Duodenal mucosa (tissue), 2 donors: ENCODE data around the gene NEDD9.

Experiments
- H3K27ac ChIP-seq: one replicate; pipeline ENCODE4 v1.7.0; 2013; ENCODE audit warnings: low read depth, low read length
- H3K27me3 ChIP-seq, 2 donors: one replicate each; pipeline ENCODE4 v1.7.0; 2013; ENCODE audit warnings: low read length in 2 of 2, control low read depth in 1 of 2; ENCODE audit not compliant: insufficient read depth in 2 of 2, control insufficient read depth in 1 of 2
- H3K36me3 ChIP-seq, 2 donors: one replicate each; pipeline ENCODE4 v1.7.0; 2013; ENCODE audit warnings: low read length in 2 of 2, control low read depth in 1 of 2; ENCODE audit not compliant: insufficient read depth in 2 of 2, control insufficient read depth in 1 of 2
- H3K4me1 ChIP-seq, 2 donors: one replicate each; pipeline ENCODE4 v1.7.0; 2013; ENCODE audit warnings: low read length in 2 of 2, control low read depth in 1 of 2; ENCODE audit not compliant: insufficient read depth in 2 of 2, control insufficient read depth in 1 of 2
- H3K4me3 ChIP-seq, 2 donors: one replicate each; pipeline ENCODE4 v1.7.0; 2013; ENCODE audit warnings: low read length in 2 of 2, low read depth in 1 of 2
- H3K9ac ChIP-seq, 2 donors: one replicate each; pipeline ENCODE4 v1.7.0; 2013; ENCODE audit warnings: low read length in 2 of 2, low read depth in 1 of 2
- H3K9me3 ChIP-seq, 2 donors: one replicate each; pipeline ENCODE4 v1.7.0; 2013; ENCODE audit warnings: low read length in 2 of 2, control low read depth in 1 of 2; ENCODE audit not compliant: control insufficient read depth in 1 of 2

The NEDD9 gene

GRCh38 chr6:11203306-11204004, 29.0 kb downstream of the NEDD9 start:
- peaks cover 24 to 30% of the 10 kb centered on the region in 2 donors for H3K4me1 ChIP-seq
- no peak overlapping the region for H3K4me3 ChIP-seq
- no peaks in the 10 kb centered on the region for H3K27me3 ChIP-seq
- no peaks in the 10 kb centered on the region for H3K9me3 ChIP-seq
- peaks cover 16 to 26% of the 10 kb centered on the region in 2 donors for H3K36me3 ChIP-seq
- no peak overlapping the region for H3K9ac ChIP-seq
- H3K27ac ChIP-seq, result no peak overlapping the region

- Histone ChIP-seq H3K4me3 (no peak overlapping the region), H3K27ac (no peak overlapping the region), H3K27me3 (no peaks in the 10 kb centered on the region), H3K4me1 (peaks cover 20 to 27% of the 10 kb centered on the region in 2 donors), H3K9me3 (no peaks in the 10 kb centered on the region), H3K9ac (no peak overlapping the region), H3K36me3 (peaks cover 18 to 22% of the 10 kb centered on the region in 2 donors)
These were observed 29.8 kb downstream of the NEDD9 start for GRCh38 chr6:11202513-11203305.

- Histone ChIP-seq H3K27ac (no peak overlapping the region), H3K36me3 (peaks cover 18 to 22% of the 10 kb centered on the region in 2 donors), H3K9me3 (no peaks in the 10 kb centered on the region), H3K4me3 (no peak overlapping the region), H3K9ac (no peak overlapping the region), H3K27me3 (no peaks in the 10 kb centered on the region), H3K4me1 (peaks cover 13 to 20% of the 10 kb centered on the region in 2 donors)
These were observed 30.5 kb downstream of the NEDD9 start for GRCh38 chr6:11201772-11202512.

GRCh38 chr6:11201015-11201414, 31.5 kb downstream of the NEDD9 start:
- Histone ChIP-seq H3K4me3 (no peak overlapping the region), H3K27ac (no peak overlapping the region), H3K27me3 (no peaks in the 10 kb centered on the region), H3K36me3 (peaks cover 22 to 25% of the 10 kb centered on the region in 2 donors), H3K9me3 (no peaks in the 10 kb centered on the region), H3K9ac (no peak overlapping the region), H3K4me1 (peaks cover 7 to 17% of the 10 kb centered on the region in 2 donors)

DNA sequence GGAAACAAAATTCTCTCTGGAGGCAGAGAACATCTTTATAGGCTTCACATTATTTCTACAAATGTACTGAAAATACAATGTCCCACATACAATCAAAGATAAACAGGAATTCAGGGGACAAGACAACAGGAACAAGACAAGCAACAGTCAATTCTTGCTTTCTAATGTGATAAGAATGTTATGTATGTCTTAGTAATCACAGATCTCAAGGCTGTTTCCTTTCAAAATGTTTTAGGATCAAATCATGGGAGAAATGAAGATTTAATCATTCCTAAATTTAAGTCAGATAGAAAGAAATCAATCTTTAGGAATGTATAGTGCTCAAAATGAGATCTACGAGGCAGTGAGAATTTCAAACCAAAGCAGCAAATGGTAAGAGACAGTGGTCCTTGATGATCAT, 32.1 kb downstream of the NEDD9 start:
- Histone ChIP-seq H3K4me1 (peaks cover 7 to 17% of the 10 kb centered on the region in 2 donors), H3K27me3 (no peaks in the 10 kb centered on the region), H3K36me3 (peaks cover 22 to 25% of the 10 kb centered on the region in 2 donors), H3K9ac (no peak overlapping the region), H3K9me3 (no peaks in the 10 kb centered on the region), H3K27ac (no peak overlapping the region), H3K4me3 (no peak overlapping the region)

GRCh38 chr6:11198663-11199603, 33.5 kb downstream of the NEDD9 start:
- H3K9me3 ChIP-seq, result no peaks in the 10 kb centered on the region
- peaks cover 22 to 25% of the 10 kb centered on the region in 2 donors for H3K36me3 ChIP-seq
- no peak overlapping the region for H3K4me3 ChIP-seq
- H3K9ac ChIP-seq, result peak overlapping the region in 1 of 2 donors; percentile 21
- H3K4me1 ChIP-seq, result peaks cover 7 to 17% of the 10 kb centered on the region in 2 donors
- H3K27me3 ChIP-seq, result no peaks in the 10 kb centered on the region
- no peak overlapping the region for H3K27ac ChIP-seq

DNA sequence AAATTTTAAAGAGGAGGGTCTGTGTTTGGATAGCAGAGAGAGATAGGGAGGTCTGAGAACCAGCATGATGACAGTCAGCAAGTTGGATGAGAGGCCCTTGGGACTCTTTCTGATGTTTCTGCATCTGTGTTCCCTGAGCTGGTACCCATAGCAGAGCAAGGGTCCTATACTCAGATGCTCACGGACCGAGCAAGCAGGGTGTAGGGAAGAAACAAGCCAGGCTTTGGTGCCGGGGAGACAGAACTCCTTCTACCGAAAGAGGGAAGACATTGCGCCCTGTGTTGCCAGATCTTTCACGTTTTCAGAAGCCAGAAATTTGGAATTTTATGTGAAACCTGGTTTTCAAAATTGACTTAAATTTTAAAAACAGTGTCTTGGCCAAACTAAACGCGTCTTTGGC, 34.6 kb downstream of the NEDD9 start:
- no peaks in the 10 kb centered on the region for H3K9me3 ChIP-seq
- H3K36me3 ChIP-seq, result peaks cover 20 to 23% of the 10 kb centered on the region in 2 donors

GRCh38 chr6:11197175-11197536, 35.3 kb downstream of the NEDD9 start:
- H3K9me3 ChIP-seq, result no peaks in the 10 kb centered on the region
- H3K27ac ChIP-seq, result no peak overlapping the region
- H3K27me3 ChIP-seq, result no peaks in the 10 kb centered on the region
- H3K9ac ChIP-seq, result no peak overlapping the region
- peaks cover 20 to 27% of the 10 kb centered on the region in 2 donors for H3K36me3 ChIP-seq
- peaks cover 7 to 10% of the 10 kb centered on the region in 2 donors for H3K4me1 ChIP-seq
- no peak overlapping the region for H3K4me3 ChIP-seq

More for the DNA sequence above, 34.6 kb downstream of the NEDD9 start:
- Histone ChIP-seq H3K9ac (no peak overlapping the region), H3K4me1 (peaks cover 7 to 17% of the 10 kb centered on the region in 2 donors), H3K27me3 (no peaks in the 10 kb centered on the region), H3K27ac (no peak overlapping the region), H3K4me3 (no peak overlapping the region)

DNA sequence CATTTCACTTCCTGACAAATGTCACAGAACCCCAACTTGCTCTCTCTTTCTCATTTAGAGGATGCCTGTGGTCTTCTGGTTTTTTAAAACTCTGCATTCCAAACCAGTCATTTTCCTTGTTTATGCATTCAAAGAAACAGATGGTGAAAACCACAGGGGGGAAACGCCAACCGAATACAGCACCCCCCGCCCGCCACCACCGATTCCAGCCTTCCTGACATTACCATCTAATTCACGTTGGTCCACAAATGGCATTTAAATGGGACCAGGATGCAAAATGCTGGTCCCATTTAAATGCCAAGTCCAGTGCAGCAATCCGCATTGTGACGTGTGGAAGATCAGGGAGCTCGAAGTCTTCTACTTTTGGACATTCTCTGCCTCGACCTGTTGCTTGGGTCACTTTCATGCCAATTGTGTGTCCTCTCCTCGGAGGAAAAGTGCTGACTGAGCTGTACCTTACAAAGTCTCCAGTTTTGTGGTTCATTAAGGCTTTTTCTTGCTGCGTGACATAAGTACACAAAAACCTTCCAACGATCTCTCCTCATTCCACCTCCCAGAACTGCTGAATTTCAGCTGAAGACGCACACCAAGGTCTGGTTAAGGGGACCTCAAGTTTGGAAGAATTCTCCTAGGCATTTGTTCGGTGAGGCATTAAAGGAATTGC, 35.8 kb downstream of the NEDD9 start:
- Histone ChIP-seq H3K9ac (no peak overlapping the region), H3K4me1 (peaks cover 7 to 8% of the 10 kb centered on the region in 2 donors), H3K27me3 (no peaks in the 10 kb centered on the region), H3K4me3 (no peak overlapping the region), H3K27ac (no peak overlapping the region), H3K36me3 (peaks cover 20 to 32% of the 10 kb centered on the region in 2 donors), H3K9me3 (no peaks in the 10 kb centered on the region)
